GM18505 (cell line): ENCODE measurements around the gene KCNH2.

Experiments used
- ATAC-seq: cut with Tn5 transposase; IDR thresholded peaks from one replicate; pipeline ENCODE4 v1.9.1; 2021; ENCODE audit not compliant: unreplicated experiment
- POLR2A ChIP-seq: IDR thresholded peaks from 4 replicates; pipeline ENCODE4 v1.6.1; 2011; ENCODE audit warnings: borderline replicate concordance; ENCODE audit not compliant: insufficient read depth, insufficient read length; ENCODE audit errors: extremely low read depth

Gene KCNH2

DNA sequence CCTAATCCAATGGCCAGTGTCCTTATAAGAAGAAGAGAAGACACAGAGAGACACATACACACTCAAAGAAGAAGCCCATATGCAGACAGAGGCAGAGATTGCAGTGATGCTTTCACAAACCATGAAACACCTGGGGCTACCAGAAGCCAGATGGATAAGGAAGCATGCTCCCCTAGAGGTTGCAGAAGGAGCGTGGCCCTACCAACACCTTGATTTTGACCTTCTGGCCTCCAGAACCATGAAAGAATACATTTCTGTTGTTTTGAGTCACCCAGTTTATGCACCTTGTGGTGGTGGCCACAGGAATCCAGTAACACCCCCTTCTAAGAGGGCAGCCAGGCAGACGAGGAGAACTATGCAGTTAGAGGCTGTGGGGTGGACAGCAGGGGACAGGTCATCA is 82.3 kb downstream of the KCNH2 start:
- ATAC-seq: no peak
- TF ChIP-seq POLR2A: no peak
